PC-3 (cell line): ENCODE measurements around the gene GPR37L1. TPM values are rescaled to one million over a fixed set of nuclear protein-coding genes. Genes with fewer than 3 reads are reported as not detected.

Experiments
- ATAC-seq: fragments of 200-7000 bp; cut with Tn5 transposase; 2 replicates; pipeline ENCODE4 v1.9.1; 2020; ENCODE audit warnings: mild to moderate bottlenecking, moderate library complexity
- BruUV-seq: library from RNA; stranded (reverse); fragments of 400-500 nt; replicated peaks from 2 replicates; lab custom pipeline; 2021; lab: Mats Ljungman, UMichigan
- CTCF ChIA-PET: fragments of 300-600 bp; sonication (Branson Sonifier 250); formaldehyde crosslinking; loops from one replicate; lab custom pipeline; 2022; ENCODE audit warnings: antibody characterized with exemption; lab: Charles Lee
- POLR2A ChIA-PET: fragments of 300-600 bp; sonication (Branson Sonifier 250); formaldehyde crosslinking; loops from one replicate; lab custom pipeline; 2022; ENCODE audit warnings: antibody characterized with exemption; ENCODE audit not compliant: unreplicated experiment; lab: Charles Lee
- DNase-seq: peaks from one replicate; pipeline ENCODE4 v3.0.0-alpha.2; 2015
- H2AFZ ChIP-seq: fragments of 300-600 bp; sonication (generic); 2 replicates; pipeline ENCODE4 v1.6.0; 2016; ENCODE audit warnings: antibody characterized with exemption, low read length
- H3F3A ChIP-seq: fragments of 300-600 bp; sonication (generic); one replicate; pipeline ENCODE4 v1.6.0; 2017; ENCODE audit warnings: antibody characterized with exemption, low read length, control low read depth, mild to moderate bottlenecking; ENCODE audit not compliant: unreplicated experiment
- H3K27ac ChIP-seq: fragments of 300-600 bp; sonication (generic); 2 replicates; pipeline ENCODE4 v1.5.1; 2016; ENCODE audit warnings: mild to moderate bottlenecking, low read length
- H3K27me3 ChIP-seq: fragments of 300-600 bp; sonication (generic); 2 replicates; pipeline ENCODE4 v1.6.1; 2016; ENCODE audit warnings: low read length, mixed read lengths
- H3K36me3 ChIP-seq: fragments of 300-600 bp; sonication (generic); 2 replicates; pipeline ENCODE4 v1.6.1; 2016; ENCODE audit warnings: low read depth, mixed run types, low read length, mixed read lengths
- H3K4me1 ChIP-seq: fragments of 300-600 bp; sonication (generic); 2 replicates; pipeline ENCODE4 v1.5.1; 2016; ENCODE audit warnings: low read length; ENCODE audit not compliant: insufficient read depth
- H3K4me2 ChIP-seq: fragments of 300-600 bp; sonication (generic); 2 replicates; pipeline ENCODE4 v1.6.0; 2016; ENCODE audit warnings: low read length
- H3K4me3 ChIP-seq: fragments of 300-600 bp; sonication (generic); 2 replicates; pipeline ENCODE4 v1.5.1; 2016; ENCODE audit warnings: mild to moderate bottlenecking, low read length, mixed read lengths
- H3K79me2 ChIP-seq: fragments of 300-600 bp; sonication (generic); 2 replicates; pipeline ENCODE4 v1.6.1; 2017; ENCODE audit warnings: low read length, mixed read lengths
- H3K9ac ChIP-seq: fragments of 300-600 bp; sonication (generic); 2 replicates; pipeline ENCODE4 v1.6.0; 2016; ENCODE audit warnings: mild to moderate bottlenecking, low read length
- H3K9me2 ChIP-seq: fragments of 300-600 bp; sonication (generic); replicated peaks from 2 replicates; pipeline ENCODE4 v1.6.1; 2016; ENCODE audit warnings: mixed run types, low read length, mixed read lengths
- H3K9me3 ChIP-seq: fragments of 300-600 bp; sonication (generic); 2 replicates; pipeline ENCODE4 v1.6.1; 2016; ENCODE audit warnings: low read length, mixed read lengths
- H4K20me1 ChIP-seq: fragments of 300-600 bp; sonication (generic); 2 replicates; pipeline ENCODE4 v1.6.1; 2016; ENCODE audit warnings: low read length, mixed read lengths
- CTCF ChIP-seq: fragments of 300-600 bp; sonication (generic); conservative IDR thresholded peaks from 2 replicates; pipeline ENCODE4 v1.5.1; 2017; ENCODE audit warnings: antibody characterized with exemption, low read depth, mild to moderate bottlenecking, low read length
- EZH2 ChIP-seq: fragments of 300-600 bp; sonication (generic); IDR thresholded peaks from one replicate; pipeline ENCODE4 v1.6.1; 2017; ENCODE audit warnings: antibody characterized with exemption, mild to moderate bottlenecking, low read length; ENCODE audit not compliant: unreplicated experiment
- EZH2phosphoT487 ChIP-seq: fragments of 300-600 bp; sonication (generic); IDR thresholded peaks from 2 replicates; pipeline ENCODE4 v1.6.1; 2018; ENCODE audit warnings: mild to moderate bottlenecking, antibody characterized with exemption, low read length, borderline replicate concordance
- intact Hi-C: fragments of 100-400 bp; cut with micrococcal nuclease; formaldehyde crosslinking; loops from 2 replicates; pipeline ENCODE4 v1.9.0; 2023
- total RNA-seq: library from RNA; depleted of rRNA; stranded (reverse); fragments of >200 nt; gene quantifications from 2 replicates; pipeline ENCODE4 v1.2.3, GENCODE V29; 2014

Gene GPR37L1
- total RNA-seq, 1 experiment from 2014 or later = 0.04 TPM

DNA sequence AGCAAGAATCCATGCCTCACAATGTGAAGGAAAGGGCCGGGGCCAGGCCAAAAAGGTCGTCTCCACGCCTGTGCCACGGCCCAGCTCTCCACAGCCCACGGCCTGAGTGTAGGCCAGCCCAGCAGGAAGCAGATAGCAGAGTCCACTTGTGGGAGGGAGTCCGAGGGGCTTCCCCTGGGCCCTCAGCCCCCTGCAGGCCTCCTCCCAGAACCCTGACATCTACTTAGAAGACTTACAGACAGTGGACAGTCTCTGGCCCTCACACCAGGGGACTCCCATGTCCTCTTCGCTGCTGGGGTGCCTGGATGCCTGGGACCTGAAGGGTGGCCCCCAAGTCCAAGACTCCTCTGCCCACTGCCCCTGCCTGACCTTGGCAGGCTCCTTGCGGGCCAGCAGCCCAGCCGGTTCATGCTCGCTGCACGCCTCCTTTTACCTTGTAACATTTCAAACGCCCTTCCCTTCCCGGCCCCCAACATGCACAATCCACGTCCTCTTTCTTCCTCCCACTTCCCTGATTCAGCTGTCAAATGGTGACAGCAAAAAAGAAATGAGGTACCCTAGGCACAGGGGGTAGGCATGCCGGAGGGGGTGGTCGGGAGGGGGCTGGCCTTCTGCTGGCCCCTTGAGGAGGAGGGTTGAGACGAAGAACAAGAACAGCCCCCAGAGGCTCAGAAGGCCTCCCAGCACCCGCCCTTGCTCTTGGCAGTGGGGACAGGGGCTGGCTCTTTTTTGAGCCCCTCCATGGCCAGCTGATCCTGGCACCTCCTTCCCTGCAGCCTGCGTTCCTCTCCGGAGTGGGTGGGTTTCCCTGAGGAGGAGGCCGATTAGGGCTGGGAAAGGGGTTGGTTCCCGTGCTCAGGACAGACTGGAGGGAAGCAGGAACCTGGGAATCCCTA is 38.7 kb downstream of the GPR37L1 start:
- no peak for DNase-seq
- Histone ChIP-seq H3K4me3 (no peak overlapping the region), H2AFZ (no peak overlapping the region), H3K9me2 (no peaks in the 10 kb centered on the region), H3K9me3 (no peaks in the 10 kb centered on the region), H3K79me2 (no peaks in the 10 kb centered on the region), H3K27me3 (no peaks in the 10 kb centered on the region), H4K20me1 (no peaks in the 10 kb centered on the region), H3K36me3 (no peaks in the 10 kb centered on the region), H3K9ac (no peak overlapping the region), H3K27ac (no peak overlapping the region), H3F3A (no peaks in the 10 kb centered on the region), H3K4me1 (no peaks in the 10 kb centered on the region), H3K4me2 (no peak overlapping the region)
- no peak for ATAC-seq
- ChIA-PET CTCF (interaction anchor here (0.7 kb wide), 1 partner anchor 37 kb away, joined by 3 read pairs; no protein-coding TSS in a partner anchor), POLR2A (no interaction called here)
- BruUV-seq = no TSS peak
- TF ChIP-seq EZH2phosphoT487 (no peak), EZH2 (no peak), CTCF (no peak)
- intact Hi-C loops = no loop called here

DNA sequence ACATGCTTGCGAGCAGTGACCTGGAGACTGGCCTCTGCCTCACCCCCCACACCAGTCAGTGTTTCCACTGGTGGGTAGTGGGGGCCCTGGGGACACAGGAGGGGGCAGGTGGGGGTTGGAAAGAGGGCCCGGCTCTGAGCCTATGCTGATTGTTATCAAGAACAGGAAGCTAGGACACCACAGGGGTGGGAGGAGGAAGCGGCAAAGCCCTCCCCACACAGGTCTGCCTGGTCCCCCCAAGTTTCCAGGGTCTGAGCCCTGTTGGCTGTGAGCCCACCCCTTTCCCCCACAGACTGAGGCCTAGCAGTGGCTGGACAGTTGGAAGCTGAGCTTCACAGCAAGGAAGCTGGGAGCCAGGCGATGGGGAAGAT is 39.3 kb downstream of the GPR37L1 start:
- H4K20me1 ChIP-seq = no peaks in the 10 kb centered on the region
- no peaks in the 10 kb centered on the region for H3K79me2 ChIP-seq
- H2AFZ ChIP-seq = no peak overlapping the region
- ATAC-seq (no peak), DNase-seq (no peak)
- no peaks in the 10 kb centered on the region for H3F3A ChIP-seq
- no peak overlapping the region for H3K4me3 ChIP-seq
- BruUV-seq = no TSS peak
- no peaks in the 10 kb centered on the region for H3K27me3 ChIP-seq
- H3K27ac ChIP-seq = no peak overlapping the region
- intact Hi-C loops = no loop called here
- no peak overlapping the region for H3K9ac ChIP-seq
- no peak for TF ChIP-seq CTCF
- TF ChIP-seq EZH2 = no peak
- TF ChIP-seq EZH2phosphoT487 = no peak
- no peaks in the 10 kb centered on the region for H3K9me3 ChIP-seq
- no peak overlapping the region for H3K4me2 ChIP-seq
- H3K9me2 ChIP-seq = no peaks in the 10 kb centered on the region
- POLR2A ChIA-PET = no interaction called here
- no peaks in the 10 kb centered on the region for H3K36me3 ChIP-seq
- no peaks in the 10 kb centered on the region for H3K4me1 ChIP-seq
- CTCF ChIA-PET = interaction anchor here (0.7 kb wide), 1 partner anchor 38 kb away, joined by 3 read pairs; no protein-coding TSS in a partner anchor
